ENCODE results near the gene NTNG2. TPM values are rescaled to one million over a fixed set of nuclear protein-coding genes. Genes with fewer than 3 reads are reported as not detected.

NTNG2 gene
- total and polyA plus RNA-seq, 2 of the 13 experiments (the other 11 are each of a cell fraction or from before 2014, with no cell fraction given) = 0.02 to 0.36 TPM

DNA sequence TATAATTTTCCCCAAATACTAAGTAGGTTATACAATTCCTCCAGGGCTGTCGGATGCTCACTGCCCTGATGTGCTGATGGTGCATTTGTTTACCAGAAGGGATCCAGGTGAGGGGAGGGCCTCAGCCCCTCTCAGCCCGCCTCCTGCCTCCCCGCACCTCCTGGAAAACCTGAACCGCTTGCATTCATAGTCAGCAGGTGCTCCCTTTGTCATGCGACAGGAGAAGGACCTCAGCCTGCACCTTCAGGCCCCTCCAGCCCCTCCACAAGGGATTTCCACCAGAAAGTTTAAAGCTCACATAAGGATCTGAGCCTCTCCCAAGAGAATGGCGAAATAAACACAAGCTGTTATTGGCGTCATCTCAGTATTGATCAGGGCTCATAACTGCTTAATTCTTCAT, 36.5 kb upstream of the NTNG2 start (continued):
- TF ChIP-seq, protein P1, sequence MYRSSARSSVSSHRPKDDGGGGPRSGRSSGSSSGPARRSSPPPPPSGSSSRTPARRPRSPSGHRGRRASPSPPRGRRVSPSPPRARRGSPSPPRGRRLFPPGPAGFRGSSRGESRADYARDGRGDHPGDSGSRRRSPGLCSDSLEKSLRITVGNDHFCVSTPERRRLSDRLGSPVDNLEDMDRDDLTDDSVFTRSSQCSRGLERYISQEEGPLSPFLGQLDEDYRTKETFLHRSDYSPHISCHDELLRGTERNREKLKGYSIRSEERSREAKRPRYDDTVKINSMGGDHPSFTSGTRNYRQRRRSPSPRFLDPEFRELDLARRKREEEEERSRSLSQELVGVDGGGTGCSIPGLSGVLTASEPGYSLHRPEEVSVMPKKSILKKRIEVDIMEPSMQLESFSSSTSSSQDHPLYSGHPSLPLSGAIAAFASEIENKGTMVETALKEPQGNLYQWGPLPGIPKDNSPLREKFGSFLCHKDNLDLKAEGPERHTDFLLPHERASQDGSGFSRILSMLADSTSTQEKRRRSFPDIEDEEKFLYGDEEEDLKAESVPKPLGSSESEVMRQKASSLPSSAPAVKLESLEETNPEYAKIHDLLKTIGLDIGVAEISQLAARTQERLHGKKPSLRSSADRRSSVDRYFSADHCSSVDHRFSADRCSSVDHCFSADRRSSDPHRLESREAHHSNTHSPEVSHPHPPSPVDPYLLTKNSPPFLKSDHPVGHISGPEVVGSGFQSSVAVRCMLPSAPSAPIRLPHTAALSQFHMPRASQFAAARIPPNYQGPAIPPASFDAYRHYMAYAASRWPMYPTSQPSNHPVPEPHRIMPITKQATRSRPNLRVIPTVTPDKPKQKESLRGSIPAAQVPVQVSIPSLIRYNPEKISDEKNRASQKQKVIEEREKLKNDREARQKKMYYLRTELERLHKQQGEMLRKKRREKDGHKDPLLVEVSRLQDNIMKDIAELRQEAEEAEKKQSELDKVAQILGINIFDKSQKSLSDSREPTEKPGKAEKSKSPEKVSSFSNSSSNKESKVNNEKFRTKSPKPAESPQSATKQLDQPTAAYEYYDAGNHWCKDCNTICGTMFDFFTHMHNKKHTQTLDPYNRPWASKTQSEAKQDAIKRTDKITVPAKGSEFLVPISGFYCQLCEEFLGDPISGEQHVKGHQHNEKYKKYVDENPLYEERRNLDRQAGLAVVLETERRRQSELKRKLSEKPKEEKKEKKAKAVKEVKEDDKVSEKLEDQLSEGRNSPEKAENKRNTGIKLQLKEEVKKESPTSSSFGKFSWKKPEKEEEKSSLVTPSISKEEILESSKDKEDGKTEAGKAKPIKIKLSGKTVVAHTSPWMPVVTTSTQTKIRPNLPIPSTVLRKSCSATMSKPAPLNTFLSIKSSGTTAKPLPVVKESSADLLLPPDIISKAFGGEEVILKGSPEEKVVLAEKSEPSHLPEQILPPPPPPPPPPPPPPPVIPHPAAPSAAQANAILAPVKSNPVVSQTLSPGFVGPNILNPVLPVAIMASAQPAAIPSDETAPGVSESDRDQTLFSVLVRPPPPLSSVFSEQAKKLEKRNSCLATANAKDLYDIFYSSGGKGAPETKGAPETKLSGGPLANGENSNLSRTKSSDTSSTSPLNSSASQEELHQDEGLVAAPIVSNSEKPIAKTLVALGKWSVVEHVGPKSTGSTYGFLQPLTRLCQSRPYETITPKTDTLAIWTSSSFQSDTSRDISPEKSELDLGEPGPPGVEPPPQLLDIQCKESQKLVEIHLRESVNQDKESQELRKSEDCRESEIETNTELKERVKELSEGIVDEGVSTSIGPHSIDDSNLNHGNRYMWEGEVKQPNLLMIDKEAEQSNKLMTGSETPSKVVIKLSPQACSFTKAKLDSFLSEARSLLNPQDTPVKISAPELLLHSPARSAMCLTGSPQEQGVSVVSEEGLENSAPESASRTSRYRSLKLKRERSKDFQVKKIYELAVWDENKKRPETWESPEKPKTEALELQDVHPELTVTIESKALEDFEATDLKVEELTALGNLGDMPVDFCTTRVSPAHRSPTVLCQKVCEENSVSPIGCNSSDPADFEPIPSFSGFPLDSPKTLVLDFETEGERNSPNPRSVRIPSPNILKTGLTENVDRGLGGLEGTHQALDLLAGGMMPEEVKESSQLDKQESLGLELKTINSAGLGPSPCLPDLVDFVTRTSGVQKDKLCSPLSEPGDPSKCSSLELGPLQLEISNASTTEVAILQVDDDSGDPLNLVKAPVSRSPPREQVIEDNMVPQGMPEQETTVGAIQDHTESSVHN (CRISPR knock-in tag; IDR thresholded peaks at IDR 0.05) = no peak

DNA sequence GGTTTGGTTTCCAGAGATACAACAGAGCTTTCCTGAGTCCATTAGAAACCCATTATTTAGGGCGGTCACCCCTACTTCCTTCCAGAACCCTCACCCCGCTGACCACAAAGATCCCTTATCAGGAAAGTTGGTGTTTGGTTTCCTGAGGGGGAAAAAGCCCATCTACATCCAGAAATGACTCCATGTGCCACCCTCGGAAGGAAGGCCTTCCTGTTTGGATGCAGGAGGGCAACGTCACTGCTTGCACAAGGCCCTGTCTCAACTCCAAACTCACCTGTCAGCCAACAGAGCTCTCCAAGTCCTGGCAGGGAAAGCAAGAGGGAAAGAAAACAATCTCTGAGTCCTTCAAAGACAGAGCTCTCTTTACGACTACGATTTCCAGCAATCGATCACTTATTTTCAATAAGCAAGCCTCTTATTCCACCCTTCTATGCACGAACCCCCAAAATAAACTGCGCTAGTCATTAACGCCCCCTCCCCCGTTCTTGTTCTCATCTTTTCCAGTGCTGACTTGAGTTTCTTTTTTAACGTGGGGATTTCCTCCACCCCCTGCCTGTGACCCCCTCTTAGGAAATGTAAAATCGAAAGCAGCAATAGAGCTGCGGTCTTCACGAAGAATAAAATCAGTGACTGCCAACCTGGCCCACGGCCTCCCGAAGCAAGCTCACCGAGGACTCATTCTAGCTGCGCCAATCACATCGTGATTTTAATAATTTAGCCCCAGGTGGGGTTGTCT, 35.7 kb upstream of the NTNG2 start:
- Histone ChIP-seq H3K36me3 (replicated peaks in 1 of 2; ENCODE audit: control insufficient read depth in 1 of 2, insufficient read depth in 2 of 2, low read length in 2 of 2) (no peaks in the 10 kb centered on the region), H3K9me3 (ENCODE audit: low read length) (no peaks in the 10 kb centered on the region), H3K27me3 (ENCODE audit: control insufficient read depth in 1 of 2, insufficient read depth in 2 of 2, low read length in 2 of 2) (peaks cover 16 to 62% of the 10 kb centered on the region in 2 experiments; a peak in 4 of 5 replicates), H3K79me2 (ENCODE audit: insufficient read depth, low read length) (no peaks in the 10 kb centered on the region), H3K4me1 (ENCODE audit: insufficient read depth, low read length) (no peaks in the 10 kb centered on the region), H3K27ac (ENCODE audit: extremely low read length, insufficient read depth, low read length) (no peak overlapping the region), H4K20me1 (ENCODE audit: insufficient read depth, low read length) (no peaks in the 10 kb centered on the region), H3K9ac (ENCODE audit: insufficient read depth, low read depth, low read length) (no peak overlapping the region), H2AFZ (ENCODE audit: low read length) (no peak overlapping the region), H3K4me2 (ENCODE audit: low read depth, low read length) (no peak overlapping the region), H3K4me3 (replicated peaks in 1 of 3; ENCODE audit: insufficient read depth in 1 of 3, low read depth in 2 of 3, low read length in 3 of 3) (no peak overlapping the region)
- FAIRE-seq (no peak), ATAC-seq (no peak), DNase-seq (ENCODE audit: low spot score) (no peak)
- POLR2A ChIA-PET = no interaction called here
- in situ Hi-C loops (cut with HindIII; ENCODE audit: extremely low pct_ligation_motif_present, low pct_unique_long_range_greater_than_20kb) (no loop called here), intact Hi-C loops (cut with micrococcal nuclease; ENCODE audit: unreplicated experiment) (no loop called here)
- no TSS peak for BruUV-seq (replicated peaks)
- CTCF ChIA-PET (ENCODE audit: low intra/inter-chr PET ratio, low total read pairs) = no interaction called here
- TF ChIP-seq EHMT2 (IDR thresholded peaks at IDR 0.05; ENCODE audit: borderline replicate concordance, low read depth, low read length) (no peak), ZNF557 (CRISPR knock-in tag; IDR thresholded peaks at IDR 0.05) (no peak), KAT7 (CRISPR knock-in tag; IDR thresholded peaks at IDR 0.05; ENCODE audit: borderline replicate concordance) (no peak), MAF1 (CRISPR knock-in tag; IDR thresholded peaks at IDR 0.05; ENCODE audit: borderline replicate concordance) (no peak), U2AF2 (IDR thresholded peaks at IDR 0.05; ENCODE audit: low read depth, low read length) (no peak), CEBPB (IDR thresholded peaks at IDR 0.05; ENCODE audit: borderline replicate concordance, low read depth, low read length) (no peak)
- TF ChIP-seq, protein P2, sequence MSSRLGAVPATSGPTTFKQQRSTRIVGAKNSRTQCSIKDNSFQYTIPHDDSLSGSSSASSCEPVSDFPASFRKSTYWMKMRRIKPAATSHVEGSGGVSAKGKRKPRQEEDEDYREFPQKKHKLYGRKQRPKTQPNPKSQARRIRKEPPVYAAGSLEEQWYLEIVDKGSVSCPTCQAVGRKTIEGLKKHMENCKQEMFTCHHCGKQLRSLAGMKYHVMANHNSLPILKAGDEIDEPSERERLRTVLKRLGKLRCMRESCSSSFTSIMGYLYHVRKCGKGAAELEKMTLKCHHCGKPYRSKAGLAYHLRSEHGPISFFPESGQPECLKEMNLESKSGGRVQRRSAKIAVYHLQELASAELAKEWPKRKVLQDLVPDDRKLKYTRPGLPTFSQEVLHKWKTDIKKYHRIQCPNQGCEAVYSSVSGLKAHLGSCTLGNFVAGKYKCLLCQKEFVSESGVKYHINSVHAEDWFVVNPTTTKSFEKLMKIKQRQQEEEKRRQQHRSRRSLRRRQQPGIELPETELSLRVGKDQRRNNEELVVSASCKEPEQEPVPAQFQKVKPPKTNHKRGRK (CRISPR knock-in tag; IDR thresholded peaks at IDR 0.05) = no peak
- 44% methylated on average over 20 of the region's 20 CpGs for WGBS (ENCODE audit: low lambda C conversion rate)

Measured in HepG2 (cell line).